ENCODE measurements around the gene NSUN2. TPM values are rescaled to one million over a fixed set of nuclear protein-coding genes. Genes with fewer than 3 reads are reported as not detected.

The NSUN2 gene
- total RNA-seq, 2 experiments from 2014 or later: 110 to 111 TPM

GRCh38 chr5:6676702-6677101, 43.9 kb upstream of the NSUN2 start:
- no peak for DNase-seq
- no peak overlapping the region for H3K4me3 Mint-ChIP-seq
- POLR2A ChIA-PET: no interaction called here
- no peaks in the 10 kb centered on the region for H3K9me3 Mint-ChIP-seq
- CTCF ChIA-PET: no interaction called here
- intact Hi-C loops (cut with micrococcal nuclease): no loop called here
- peaks cover 9% of the 10 kb centered on the region for H3K27me3 Mint-ChIP-seq
- no peak overlapping the region for H3K27ac Mint-ChIP-seq
- no peaks in the 10 kb centered on the region for H3K4me1 Mint-ChIP-seq (ENCODE audit: low read depth)
- H3K36me3 Mint-ChIP-seq (ENCODE audit: low read depth): no peaks in the 10 kb centered on the region
- TF ChIP-seq CTCF (IDR thresholded peaks at IDR 0.05): no peak
- ATAC-seq: no peak

DNA sequence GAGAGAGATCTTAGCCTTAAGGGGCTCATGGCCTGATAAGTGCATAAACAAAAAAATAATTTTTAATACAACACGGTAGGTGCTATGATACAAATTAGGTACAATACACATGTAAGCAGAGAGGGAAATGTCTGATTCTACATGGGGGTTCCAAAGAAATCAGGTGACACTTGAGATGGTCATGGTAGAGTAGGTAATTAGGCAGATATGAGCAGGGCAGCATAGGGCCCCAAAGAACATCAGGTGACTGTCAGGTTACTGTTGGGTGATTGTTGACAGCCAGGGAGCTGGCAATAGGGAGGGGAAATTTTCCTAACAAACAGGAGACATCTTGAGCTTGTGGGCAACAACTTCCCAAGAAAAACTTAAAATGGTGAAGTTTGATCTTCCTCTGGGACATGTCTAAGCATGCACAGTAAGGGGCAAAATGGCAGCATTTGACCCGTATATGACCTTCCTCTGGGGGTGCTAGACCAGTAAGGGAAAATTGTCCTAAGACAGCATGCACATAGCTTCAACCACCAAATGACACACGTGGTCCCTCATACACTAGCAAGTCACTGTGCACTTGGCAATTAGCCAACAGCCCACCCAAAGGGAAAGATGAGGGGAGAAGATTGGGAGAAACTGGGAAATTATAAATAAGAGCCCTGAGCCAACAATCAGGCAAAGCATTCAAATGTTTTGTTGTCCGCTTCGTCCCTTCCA, 43.1 kb upstream of the NSUN2 start:
- no peaks in the 10 kb centered on the region for H3K4me1 Mint-ChIP-seq (ENCODE audit: low read depth)
- intact Hi-C loops (cut with micrococcal nuclease): no loop called here
- peaks cover 4% of the 10 kb centered on the region for H3K36me3 Mint-ChIP-seq (ENCODE audit: low read depth)
- no peak overlapping the region for H3K4me3 Mint-ChIP-seq
- ChIA-PET CTCF (no interaction called here), POLR2A (no interaction called here)
- H3K27ac Mint-ChIP-seq: no peak overlapping the region
- no peak for TF ChIP-seq CTCF (IDR thresholded peaks at IDR 0.05)
- peaks cover 4% of the 10 kb centered on the region for H3K27me3 Mint-ChIP-seq
- ATAC-seq (no peak), DNase-seq (no peak)
- H3K9me3 Mint-ChIP-seq: no peaks in the 10 kb centered on the region

DNA sequence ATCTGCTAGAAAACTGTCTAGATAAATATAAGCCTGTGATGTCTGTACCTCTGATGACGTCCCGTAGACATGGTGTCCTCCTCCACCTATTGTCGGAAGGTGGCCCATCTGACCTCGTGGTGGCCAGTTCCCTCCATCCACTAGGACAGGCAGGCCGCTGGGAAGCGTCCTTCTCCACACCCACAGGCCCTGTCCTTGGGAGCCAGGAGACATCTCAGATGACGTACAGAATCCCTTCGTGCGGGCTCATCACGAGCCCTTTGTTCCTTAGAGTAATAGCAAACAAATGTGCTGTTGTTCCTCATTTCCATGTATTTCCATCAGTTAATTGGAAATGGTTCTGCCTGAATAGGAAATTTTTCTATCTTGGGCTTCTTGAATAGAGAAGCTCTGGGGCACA, 42.0 kb upstream of the NSUN2 start:
- no peak overlapping the region for H3K27ac Mint-ChIP-seq
- H3K4me3 Mint-ChIP-seq: no peak overlapping the region
- DNase-seq (no peak), ATAC-seq (no peak)
- no peaks in the 10 kb centered on the region for H3K9me3 Mint-ChIP-seq
- peaks cover 12% of the 10 kb centered on the region for H3K36me3 Mint-ChIP-seq (ENCODE audit: low read depth)
- no peak for TF ChIP-seq CTCF (IDR thresholded peaks at IDR 0.05)
- no peaks in the 10 kb centered on the region for H3K4me1 Mint-ChIP-seq (ENCODE audit: low read depth)
- peaks cover 2% of the 10 kb centered on the region for H3K27me3 Mint-ChIP-seq
- intact Hi-C loops (cut with micrococcal nuclease): no loop called here
- CTCF ChIA-PET: no interaction called here
- POLR2A ChIA-PET: no interaction called here

GRCh38 chr5:6674421-6674820, 41.6 kb upstream of the NSUN2 start:
- Mint-ChIP-seq H3K27me3 (no peaks in the 10 kb centered on the region), H3K9me3 (no peaks in the 10 kb centered on the region), H3K27ac (no peak overlapping the region), H3K4me3 (no peak overlapping the region), H3K36me3 (ENCODE audit: low read depth) (peaks cover 15% of the 10 kb centered on the region), H3K4me1 (ENCODE audit: low read depth) (no peaks in the 10 kb centered on the region)
- intact Hi-C loops (cut with micrococcal nuclease): no loop called here
- ChIA-PET POLR2A (no interaction called here), CTCF (no interaction called here)
- no peak for TF ChIP-seq CTCF (IDR thresholded peaks at IDR 0.05)
- DNase-seq: no peak
- ATAC-seq: no peak

- Mint-ChIP-seq H3K4me3 (no peak overlapping the region), H3K27me3 (no peaks in the 10 kb centered on the region), H3K27ac (no peak overlapping the region), H3K36me3 (ENCODE audit: low read depth) (peaks cover 17% of the 10 kb centered on the region), H3K4me1 (ENCODE audit: low read depth) (no peaks in the 10 kb centered on the region), H3K9me3 (no peaks in the 10 kb centered on the region)
- intact Hi-C loops (cut with micrococcal nuclease): no loop called here
- ChIA-PET POLR2A (no interaction called here), CTCF (no interaction called here)
- no peak for DNase-seq
- TF ChIP-seq CTCF (IDR thresholded peaks at IDR 0.05): no peak
- ATAC-seq: no peak
These were observed 41.1 kb upstream of the NSUN2 start for GRCh38 chr5:6673963-6674362.
